Activated CD4-positive, CD25-positive, alpha-beta regulatory T cell (primary cell): Measurements from ENCODE around the gene P2RX1.

Experiments used
- DNase-seq, 4 experiments: peaks; one replicate each; lab custom pipeline; 2025; lab: John Stamatoyannopoulos, UW

P2RX1 gene

DNA sequence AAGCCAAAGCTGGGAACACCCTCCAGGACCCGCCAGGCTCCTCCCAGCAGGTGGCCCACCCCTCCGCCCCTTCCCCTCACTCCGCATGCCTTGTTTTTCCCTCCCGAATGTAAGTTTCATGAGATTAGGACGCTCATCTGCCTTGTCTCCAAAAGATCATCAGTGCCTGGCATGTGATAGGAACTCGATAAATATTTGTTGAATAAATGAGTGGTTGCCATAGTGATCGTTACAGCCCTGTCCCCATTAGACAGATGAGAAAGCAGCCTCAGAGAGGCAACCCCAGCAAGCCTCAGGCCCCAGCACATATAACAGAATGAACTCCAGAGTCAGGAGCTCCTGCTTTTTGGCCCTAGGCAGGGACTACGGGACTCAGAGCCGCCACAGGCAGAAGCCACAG, 28.5 kb downstream of the P2RX1 start:
- no peak for DNase-seq

DNA sequence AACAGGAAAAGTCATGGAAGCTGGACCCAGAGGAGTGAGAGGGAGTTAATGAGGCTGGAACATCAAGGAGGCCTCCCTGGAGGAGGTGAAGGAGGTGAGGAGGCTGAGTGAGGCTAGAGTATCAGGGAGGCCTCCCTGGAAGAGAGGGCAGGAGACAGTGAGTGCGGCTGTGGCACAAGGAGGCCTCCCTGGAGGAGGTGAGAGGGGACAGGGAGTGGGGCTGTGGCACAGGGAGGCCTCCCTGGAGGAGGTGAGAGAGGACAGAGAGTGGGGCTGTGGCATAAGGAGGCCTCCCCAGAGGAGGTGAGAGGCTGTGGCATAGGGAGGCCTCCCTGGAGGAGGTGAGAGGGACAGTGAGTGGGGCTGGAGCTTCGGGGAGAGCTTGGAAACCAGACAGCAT, 28.9 kb downstream of the P2RX1 start:
- DNase-seq: no peak

DNA sequence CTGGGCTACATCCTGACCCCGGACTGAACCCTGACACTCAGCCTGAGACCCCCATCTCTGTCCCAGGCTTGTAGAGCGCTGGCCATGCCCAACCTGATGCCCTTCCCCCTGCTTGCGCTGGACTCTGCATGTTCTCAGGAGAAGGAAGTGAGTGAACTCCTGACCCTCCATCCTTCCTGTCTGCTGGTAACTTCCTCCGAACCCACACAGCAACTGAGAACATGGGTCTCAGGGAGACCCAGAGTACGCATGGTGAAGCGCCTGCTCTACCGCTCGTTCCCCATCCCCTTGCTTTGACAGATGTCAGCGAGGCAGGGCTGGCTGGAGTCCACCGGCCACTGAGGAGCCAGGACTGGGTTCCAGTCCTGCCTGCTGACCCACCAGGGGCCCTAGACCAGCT, 29.5 kb downstream of the P2RX1 start:
- no peak for DNase-seq

DNA sequence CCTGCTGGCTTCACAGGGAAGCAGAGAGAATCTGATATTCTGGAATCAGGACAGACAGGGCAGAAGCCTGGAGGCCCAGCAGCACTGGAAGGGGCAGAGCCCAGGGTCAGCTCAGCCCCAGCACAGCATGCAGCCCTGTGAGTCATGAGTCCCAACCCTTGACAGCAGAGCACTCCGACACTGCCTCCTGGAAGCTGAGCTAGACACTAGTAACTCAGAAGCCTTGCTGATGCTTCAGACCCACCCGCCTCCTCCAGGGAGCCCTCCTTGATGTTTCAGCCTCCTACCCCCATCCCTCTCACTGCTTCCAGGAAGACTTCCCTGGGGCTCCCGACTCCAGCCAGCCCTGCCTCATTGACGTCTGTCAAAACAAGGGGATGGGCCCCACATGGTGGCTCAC, 30.3 kb downstream of the P2RX1 start:
- DNase-seq: no peak

DNA sequence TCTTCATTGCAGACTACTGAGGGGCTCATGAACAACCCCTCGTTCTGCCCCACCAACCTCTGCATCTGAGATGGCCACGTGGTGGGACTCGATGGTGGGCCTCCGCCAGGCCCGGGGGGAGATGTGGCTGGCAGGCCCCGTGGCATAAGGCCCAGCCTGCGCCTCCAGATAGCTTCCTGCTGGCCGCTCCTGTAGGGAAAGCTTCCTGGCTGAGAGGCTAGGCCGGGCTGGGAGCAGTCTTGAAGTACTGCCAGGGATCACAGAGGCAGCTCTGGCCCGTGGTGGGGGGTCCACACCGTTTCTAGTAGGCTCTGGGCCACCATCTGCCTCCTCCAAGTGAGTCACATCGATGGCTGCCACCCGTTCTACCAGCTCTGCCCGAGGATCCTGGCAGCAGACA, 31.0 kb downstream of the P2RX1 start:
- DNase-seq: no peak

DNA sequence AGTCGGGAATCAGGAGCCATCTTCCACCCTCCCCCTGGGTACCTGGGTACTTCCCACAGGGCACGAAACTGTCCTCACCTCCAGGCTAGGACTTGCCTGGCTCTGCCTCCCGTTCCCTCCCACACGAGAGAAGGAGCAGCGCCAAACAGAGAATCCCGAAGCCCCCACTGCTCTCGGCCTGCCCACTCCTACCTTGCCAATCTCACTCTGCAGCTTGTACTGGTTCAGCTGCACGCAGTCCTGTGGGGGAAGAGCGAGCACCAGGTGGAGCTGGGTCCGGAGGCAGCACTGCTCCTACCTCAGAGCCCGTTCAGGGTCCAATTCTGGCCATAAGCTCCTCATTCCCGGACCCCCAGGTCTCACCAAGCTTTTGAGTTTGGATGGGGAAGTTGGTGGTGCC, 32.1 kb downstream of the P2RX1 start:
- DNase-seq: no peak

DNA sequence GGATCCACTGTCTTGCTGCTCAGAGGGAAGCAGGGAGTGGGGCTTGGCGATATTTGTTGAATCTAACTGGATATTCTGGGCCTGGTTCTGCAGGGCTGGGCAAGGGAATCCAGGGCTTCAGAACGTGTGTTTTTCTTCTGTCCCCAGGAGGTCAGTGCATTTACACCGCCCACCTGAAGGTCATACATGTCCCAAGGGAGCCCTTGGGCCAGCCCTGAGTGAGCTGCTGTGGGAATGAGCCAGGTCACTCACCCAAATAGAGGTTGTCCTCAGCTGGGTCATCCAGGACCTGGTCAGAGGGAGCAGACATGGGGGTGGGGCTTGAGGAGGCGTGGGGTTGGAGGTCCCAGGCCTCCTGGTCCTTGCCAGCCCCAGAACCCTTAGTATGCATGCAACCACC, 34.0 kb downstream of the P2RX1 start:
- DNase-seq: no peak

DNA sequence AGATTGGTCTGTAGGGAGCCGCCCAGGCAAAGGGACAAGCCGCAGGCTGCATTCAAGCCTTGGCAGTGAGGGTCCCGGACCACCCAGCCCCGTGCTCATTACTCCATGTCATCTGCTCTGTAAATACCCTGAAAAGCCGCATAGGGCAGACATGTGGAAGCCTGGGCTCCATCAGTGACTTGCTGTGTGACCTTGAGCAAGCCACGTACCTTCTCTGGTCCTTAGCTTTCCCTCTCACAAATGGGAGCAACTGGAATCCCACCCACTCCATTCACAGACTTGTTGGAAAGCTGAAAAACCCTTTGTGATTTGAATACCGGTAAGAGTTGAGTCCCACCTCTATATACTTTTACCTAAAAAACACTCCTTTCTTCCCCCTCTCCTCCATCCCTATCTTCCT, 35.3 kb downstream of the P2RX1 start:
- DNase-seq: no peak

DNA sequence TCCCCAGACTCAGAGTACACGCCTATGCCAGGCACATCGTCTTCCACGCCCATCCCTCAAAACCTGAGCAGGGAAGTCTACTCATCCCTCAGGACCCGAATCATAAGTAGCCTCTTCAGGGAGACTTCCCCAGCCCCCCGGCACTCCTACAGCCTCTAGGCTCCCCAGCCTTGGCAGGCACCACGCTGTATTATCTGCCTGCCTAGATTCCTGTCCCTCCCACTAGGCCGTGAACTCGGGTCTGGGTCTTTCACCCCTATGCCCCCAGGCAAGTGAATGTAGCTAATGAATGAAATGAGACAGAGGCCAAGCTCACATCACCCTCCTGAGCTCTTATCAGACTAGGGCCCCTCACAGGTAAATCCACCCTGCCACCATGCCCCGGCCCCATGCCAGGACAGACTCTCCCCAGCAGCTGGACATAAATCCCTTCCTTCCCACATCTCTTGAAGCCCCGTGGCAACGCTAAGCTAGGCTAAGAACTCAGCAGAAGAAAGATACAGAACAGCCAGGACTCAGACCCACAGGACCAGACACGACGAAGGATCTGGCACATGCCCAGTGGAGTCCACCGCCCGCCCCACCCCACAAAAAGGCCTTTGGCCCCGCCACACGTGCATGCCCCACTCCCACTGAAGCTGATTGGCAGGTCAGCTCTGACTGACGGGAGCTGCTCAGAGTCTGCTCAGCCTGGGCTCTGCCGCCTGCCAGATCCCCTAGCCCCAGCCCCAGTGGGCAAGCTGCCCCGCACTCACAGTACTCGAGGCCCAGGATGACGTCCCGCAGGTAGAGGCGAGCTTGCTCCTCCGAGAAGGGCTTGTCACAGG, 36.5 kb downstream of the P2RX1 start:
- no peak for DNase-seq

DNA sequence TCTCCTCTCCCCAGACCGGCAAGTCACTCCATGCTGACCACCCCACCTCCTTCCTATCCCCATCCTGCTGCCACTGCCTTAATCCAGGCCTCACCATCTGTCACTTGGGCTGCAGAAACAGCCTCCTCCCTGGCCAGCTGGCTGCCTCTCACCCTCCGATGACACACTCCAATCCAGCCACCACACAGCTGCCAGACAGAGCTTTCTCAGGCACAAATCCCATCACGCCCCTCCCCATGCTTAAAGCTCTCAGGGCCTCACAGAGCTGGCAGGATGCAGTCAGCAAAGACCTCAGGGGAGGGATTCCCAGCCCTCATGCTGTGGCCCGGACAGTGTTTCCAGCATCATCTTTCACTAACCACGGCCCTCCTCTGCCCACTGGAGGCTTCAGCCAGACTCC, 37.1 kb downstream of the P2RX1 start:
- DNase-seq: no peak

DNA sequence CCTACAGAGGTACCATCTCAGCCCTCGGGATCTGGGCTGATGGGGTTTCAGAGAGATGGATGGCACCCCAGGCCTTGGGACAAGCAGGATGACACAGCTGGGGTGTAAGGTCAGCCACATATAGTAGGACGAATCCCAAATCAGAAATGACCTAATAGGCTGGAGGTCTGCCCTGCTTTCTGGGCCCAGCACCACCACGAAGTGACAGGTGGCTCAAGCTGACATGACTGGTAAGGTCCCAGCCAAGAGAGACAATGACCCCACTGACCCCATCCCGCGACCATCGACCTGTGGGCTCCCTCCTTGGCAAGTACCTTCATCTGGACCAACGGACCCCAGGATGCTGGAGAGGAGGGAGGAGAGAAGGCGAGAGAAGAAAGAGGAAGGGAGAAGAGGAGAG, 39.0 kb downstream of the P2RX1 start:
- no peak for DNase-seq

DNA sequence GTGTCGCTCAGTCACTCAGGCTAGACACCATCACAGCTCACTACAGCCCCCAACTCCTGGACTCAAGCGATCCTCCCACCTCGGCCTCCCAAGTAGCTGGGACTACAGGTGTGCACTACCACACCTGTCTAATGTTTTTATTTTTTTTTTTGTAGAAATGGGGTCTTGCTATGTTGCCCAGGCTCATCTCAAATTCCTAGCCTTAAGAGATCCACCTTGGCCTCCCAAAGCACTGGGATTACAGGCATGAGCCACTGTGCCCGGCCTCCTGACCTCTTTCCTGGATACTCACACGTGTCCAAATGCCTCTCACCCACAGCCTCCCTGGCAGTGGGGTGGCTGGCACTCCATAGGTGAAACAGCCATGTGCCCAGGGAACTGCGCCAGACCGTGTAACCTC, 40.9 kb downstream of the P2RX1 start:
- DNase-seq: no peak

DNA sequence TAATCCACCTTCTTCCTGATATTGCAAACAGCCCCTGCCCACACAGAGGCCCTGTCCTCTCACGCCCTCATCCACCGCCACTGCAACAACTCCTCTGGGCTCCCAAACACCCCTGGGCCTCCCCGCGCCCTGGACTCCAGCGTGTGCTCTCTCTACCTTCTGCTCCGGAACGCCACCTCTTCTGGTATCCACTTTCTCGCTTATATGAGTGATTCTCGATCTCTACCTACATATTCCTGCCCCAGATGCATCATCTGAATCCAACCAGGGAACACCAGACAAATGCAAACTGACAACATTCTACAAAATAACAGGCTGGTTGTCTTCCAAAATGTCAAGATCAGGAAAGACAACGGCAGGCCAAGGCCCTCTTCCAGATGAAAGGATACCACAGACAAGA, 42.4 kb downstream of the P2RX1 start:
- DNase-seq: no peak

DNA sequence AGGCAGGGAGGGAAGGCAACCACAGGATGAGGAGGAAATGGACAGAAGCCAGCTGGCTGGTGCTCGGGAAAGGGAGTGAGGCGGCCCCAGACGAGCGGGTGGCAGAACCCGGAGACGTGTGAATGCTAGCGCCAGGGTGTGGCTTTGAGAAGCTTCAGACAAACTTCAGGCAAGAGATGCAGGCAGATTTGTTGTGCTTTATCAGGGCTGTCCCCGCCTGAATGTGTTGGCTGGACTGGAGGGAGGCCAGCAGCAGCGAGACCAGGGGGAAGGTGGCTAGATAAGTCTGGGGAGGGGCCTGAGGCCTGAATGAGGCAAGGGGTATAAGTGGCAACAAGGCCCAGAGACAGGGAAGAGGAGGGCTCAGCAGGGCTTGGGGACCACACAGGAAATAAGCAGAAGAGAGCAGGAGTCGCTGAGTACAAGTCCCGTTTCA, 45.4 kb downstream of the P2RX1 start:
- no peak for DNase-seq

DNA sequence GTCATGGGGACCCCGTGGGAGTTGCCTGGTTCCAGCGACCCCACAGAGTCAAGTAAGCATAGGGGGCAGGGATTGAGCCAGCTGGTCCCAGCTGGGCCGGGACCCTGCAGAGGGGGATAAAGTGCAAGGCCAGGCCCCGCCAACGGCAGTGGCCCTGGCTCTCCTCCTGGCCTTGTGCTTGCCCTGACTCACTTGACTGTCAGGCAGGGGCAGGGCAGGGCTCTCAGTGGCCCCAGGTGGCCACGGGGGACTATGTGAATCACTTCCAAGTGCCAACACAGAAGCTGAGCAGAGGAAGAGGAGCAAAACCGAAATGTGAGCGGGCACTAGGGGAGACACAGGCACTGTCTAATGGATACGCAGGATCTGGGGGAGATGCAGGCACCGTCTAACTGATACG, 48.7 kb downstream of the P2RX1 start:
- no peak for DNase-seq

DNA sequence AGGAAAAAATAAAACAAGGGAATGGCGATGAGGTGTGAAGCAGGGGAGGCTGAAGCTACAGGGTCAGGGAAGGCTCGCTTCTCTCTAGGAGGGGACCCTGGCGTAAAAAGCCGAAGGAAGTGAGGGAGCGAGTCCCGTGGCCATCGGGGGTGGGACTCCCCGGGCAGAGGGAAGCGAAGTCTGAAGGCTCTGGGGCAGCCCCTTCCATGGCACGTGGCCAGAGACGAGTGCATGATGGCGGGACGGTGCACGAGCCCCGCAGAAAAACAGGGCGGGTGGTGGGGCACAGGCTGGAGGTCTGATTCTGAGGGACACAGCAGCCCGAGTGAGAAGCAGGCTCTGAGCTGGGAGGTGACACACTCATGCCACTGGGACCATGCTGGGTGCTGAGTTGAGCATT, 49.2 kb downstream of the P2RX1 start:
- no peak for DNase-seq

DNA sequence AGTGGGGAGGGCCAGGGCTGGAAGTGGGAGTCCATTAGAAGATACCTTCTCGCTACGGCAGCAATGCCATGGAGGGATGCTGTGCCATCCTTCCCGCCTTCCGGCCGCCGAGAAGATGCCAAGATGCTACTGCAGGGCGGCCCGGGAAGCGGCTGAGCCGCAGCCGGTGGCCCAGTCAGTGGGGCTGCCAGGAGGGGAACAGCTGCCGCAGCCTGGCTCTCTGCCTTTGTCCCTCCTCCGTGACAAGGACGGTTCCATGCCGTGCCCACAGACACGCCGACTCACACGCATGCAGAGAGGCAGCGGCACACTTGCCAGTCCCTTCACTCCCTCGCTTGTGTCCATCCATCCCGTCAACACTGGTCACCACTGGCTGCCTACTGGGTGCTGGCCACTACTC, 50.0 kb downstream of the P2RX1 start:
- no peak for DNase-seq

DNA sequence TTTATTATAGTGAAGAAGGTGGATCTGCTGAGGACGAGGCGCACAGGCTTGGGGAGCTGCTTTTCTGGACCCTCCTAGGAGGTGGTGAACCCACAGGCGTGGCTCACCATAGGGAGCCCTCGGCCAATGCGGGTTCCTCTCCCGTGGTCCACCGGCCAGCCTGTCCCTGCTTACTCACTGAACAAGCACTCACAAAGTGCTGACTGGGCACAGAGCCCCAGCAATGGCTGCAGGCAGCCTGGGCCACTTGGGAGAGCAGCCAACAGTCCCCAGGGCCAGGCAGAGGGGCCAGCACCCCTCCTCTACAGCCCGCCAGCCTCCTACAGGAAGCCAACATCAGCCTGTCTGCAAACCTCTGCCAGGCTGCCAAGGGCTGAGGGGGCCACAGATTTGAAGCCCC, 51.1 kb downstream of the P2RX1 start:
- no peak for DNase-seq

DNA sequence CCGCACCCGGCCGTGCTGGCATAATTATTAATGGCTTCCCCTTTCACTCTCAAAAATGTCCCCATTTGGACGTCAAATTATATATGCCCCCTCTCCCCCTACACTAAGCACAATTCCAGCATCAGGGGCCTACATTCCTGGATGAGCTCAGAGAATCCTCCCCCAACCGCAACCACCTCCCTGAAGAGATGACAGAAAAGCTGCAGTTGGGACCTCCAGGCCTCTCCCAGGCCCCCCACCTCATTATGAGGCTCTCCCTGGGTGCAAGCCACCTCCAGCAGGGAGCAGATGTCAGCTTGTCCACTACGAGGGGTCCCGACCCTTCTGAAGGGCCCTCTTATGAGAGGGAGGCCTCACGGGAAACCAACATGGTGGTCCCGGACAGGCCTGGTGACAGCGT, 51.7 kb downstream of the P2RX1 start:
- DNase-seq: no peak

DNA sequence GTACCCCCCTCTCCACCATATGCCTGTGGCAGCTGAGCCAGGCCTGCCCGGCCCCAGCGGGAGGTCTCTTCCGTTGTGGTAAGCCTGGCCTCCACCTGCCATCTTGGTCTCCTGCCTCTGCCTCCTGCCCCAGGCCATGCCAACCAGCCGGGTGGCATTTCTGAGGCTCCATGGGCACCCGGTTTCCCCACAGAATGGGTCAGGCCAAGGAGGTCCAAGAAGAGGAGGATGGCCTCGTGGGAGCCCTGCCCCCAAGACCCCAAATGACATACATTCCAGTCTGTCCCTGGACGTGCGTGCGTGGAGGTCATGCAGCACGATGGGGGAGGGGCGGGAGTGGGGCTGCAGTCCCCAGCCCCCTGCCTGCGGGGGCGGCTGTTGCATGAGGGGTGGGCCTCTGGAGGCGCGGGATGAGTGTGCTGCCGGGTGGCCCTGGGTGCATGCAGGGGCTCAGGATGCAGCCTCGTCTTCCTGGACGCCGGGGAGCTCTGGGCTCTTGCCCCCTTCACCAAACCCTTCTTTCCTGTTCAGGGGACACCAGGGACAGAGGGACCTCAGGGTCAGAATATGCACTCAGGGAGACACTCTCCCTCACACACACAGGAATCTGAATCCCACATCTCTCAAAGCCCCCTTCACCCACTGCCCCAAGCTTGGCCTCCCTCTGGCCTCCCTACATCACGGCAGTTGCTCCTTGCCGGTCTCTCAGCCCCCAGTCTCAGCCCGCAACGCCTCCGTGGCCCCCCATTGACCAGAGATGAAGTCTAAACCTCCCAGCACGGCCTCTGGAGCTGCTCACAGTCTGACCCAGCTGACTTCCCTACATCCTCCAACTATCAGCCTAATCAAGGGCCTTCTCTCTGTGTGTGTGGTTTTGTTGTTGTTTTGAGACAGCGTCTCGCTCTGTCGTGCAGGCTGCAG, 54.2 kb downstream of the P2RX1 start:
- no peak for DNase-seq

DNA sequence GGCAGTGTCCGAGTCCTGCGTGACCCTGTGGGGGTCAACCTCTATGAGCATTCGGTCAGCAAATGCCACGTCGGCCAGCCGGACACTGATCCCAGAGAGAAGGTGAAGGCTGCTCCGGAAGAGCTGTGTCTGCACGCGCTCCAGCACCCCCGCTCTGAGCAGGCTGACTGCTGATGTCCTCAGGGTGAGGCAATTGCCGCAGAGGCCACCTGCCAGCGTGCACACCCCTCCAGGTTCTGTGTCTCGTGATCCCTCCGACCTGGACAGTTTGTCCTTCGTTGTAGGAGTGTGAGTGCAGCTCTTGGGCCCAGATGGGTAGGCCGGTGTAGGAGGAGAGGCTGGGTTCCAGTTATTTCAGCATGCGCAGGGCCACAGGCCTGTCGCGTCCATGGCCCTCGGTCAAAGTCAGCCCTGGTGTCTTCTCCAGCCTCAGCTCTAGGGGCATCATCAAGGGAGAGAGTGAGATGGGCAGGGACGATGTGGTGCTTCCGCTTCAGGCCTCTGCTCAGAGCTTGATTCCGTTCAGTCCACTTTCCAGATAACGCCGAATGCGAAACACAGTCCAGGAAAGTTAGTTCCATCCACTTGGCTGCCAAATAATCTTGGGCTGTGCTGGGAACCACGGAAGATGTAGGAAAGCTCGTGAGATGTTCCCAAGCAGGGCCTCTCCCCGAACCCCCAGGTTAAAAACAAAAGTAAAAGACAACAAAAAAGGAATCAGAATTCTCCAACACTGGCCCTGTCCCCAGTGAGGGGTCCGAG, 55.1 kb downstream of the P2RX1 start:
- no peak for DNase-seq

DNA sequence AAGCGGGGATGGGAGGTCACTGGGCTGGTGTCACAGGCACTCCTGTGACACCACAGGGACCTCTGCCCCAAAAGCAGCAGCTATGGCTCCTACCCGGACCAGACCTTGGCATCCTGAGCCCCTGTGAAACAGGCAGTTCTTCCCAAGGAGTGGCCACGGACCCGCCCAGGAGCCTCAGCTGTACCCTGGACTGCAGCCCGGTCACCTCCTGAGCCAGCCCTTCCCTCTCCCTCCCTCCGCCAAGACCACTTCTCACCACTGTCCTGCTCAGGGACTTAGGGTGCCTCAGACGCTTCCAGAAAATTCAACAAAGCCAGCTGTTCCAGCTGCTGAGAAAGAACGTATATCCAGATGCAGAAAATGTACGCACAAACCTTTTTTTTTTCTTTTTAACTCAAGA, 56.3 kb downstream of the P2RX1 start:
- DNase-seq: no peak
